ENCODE results near the gene MTHFR.

- peak in 2 of 4 experiments; percentile 61 to 78 for TF ChIP-seq CTCF (IDR thresholded peaks at IDR 0.05)
- TF ChIP-seq POLR2A (IDR thresholded peaks at IDR 0.05), result no peak
Observed at GRCh38 chr1:11749203-11749689, 56.5 kb downstream of the MTHFR start.

Data from gastroesophageal sphincter (tissue), 3 donors.